GM10266 (cell line): ENCODE results near the gene CEACAM16.
A peak's percentile ranks its signal among the peaks of the same experiment; 100 is the strongest.

Source experiments
- DNase-seq: peaks from one replicate; pipeline ENCODE4 v3.0.0; 2012; ENCODE audit errors: extremely low spot score
- CTCF ChIP-seq: IDR thresholded peaks from 2 replicates; pipeline ENCODE4 v1.5.1; 2012; ENCODE audit warnings: mild to moderate bottlenecking, low read depth; ENCODE audit not compliant: control insufficient read depth, insufficient read depth; ENCODE audit errors: missing control alignments

Gene CEACAM16

DNA sequence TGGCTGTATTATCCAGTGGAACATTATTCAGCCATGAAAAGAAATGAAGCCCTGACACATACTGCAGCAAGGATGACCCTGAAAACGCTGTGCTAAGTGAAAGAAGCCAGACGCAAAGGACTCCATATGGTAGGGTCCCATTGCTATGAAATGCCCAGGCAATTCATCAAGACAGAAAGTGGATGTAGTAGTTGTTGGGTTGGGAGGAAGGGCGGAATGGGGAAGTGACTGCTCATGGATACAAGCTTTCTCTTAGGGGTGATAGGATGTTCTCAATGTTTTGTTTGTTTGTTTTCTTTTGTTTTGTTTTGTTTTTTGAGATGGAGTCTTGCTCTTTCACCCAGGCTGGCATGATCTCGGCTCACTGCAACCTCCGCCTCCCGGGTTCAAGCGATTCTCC, 11.1 kb upstream of the CEACAM16 start:
- DNase-seq: no peak
- no peak for TF ChIP-seq CTCF

GRCh38 chr19:44689290-44690130, 9.4 kb upstream of the CEACAM16 start:
- DNase-seq: peak; percentile 64
- peak; percentile 96 for TF ChIP-seq CTCF

DNA sequence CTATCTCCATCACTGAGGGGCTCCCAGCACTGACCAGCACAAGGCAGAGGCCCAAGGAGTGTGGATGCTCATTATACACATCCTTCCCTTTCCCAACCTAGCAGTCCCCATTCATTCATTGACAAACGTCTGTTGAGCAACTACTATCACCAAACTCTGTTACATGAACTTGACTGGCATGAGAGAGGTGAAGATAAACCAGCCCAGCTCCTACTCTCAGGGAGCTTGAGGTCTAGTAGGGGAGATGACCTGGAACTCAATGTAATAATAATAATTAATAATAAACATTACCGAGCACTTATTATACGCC, 8.9 kb upstream of the CEACAM16 start:
- no peak for DNase-seq
- TF ChIP-seq CTCF: no peak

DNA sequence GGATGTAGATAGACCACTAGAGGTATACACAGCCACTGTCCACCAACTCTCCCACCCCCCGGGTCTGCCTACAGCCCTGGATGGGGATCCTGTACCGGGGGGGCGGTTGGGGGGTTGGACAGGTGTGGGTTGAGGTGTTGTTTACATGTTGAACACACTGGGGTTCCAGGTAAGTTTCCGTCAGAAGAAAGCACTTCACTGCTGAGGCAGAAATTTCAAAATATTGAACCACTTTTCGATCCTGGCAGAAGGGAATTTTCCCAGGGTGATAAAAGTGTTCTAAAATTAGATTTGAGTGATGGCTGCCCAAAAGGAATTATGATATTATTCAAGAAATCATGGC, 6.6 kb upstream of the CEACAM16 start:
- TF ChIP-seq CTCF: no peak
- no peak for DNase-seq

DNA sequence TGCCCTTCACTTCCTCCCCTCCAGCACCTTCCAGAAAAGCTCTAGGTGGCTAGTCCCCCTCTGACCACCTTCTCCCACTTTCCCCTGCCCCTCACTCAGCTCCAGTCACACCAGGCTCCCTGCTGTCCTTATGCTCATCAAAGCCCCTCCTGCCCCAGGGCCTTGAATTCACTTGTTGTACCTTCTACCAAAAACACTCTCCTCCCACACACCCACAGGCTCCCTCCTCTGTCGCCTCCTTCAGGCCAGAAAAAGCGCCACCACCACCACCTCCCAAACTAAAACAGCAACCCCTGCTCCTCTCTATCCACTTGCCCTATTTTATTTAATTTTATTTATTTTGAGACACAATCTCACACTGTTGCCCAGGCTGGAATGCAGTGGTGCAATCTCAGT, 4.8 kb upstream of the CEACAM16 start:
- peak; percentile 25 for TF ChIP-seq CTCF
- DNase-seq: no peak

DNA sequence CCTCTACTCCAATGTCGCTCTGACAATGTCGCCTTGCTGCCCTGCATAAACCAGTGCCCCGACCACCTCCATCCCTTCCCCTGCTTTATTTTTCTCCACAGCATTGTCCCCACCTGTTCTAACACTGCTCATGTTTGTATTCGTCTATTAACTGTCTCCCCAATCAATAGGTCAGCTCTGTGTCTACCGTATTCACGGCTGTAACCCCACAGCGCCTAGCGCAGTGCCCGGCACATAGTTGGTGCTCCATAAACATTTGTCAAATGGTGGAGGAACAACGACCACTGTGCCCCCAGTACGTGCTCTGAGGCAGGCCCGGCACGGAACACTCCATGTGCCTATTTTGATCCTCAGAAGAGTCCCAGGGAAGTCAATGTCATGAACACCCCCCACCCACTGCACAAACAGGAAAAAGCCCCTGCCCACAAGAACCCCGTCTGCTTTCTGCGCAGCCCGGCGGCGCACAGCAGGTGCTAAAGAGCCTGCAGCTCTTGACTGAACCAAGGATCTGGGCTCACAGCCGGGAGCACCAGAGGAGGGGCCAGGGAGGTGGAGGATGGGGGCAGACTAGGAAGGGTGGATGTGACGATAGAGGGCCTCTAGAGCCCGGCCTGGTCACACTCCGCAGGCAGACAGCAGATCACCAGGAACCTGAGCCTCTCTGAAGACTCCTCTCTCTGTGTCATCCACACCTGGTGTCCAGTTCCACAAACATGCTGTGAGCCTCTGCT, 1.8 kb upstream of the CEACAM16 start:
- DNase-seq: no peak
- no peak for TF ChIP-seq CTCF

DNA sequence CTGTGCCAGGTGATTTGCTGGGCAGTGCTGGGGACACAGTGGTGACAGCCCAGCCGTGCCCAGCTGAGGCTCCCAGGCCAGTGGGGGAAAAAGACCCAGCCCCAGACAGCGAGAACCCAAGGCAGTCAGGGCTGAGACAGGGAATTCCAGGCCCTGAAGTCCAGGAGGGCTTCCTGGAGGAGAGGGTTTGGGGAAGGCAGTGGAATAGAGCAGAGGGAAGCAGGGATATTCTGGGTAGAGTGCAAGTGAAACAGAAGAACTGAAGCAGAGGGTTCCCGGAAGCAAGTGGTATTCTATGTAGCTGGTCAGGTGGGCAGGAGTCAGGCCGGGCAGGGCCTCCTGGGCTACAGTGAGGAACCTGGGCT, 1.3 kb upstream of the CEACAM16 start:
- no peak for TF ChIP-seq CTCF

More for the DNA sequence above, 1.3 kb upstream of the CEACAM16 start:
- no peak for DNase-seq
